ENCODE measurements around the gene ERV3-1. TPM values are rescaled to one million over a fixed set of nuclear protein-coding genes. Genes with fewer than 3 reads are reported as not detected.

ERV3-1 gene
- total and polyA plus RNA-seq, 9 of the 15 experiments (the other 6 are each of a cell fraction or from before 2014, with no cell fraction given) = 10.2 to 30.0 (median 22.0) TPM

DNA sequence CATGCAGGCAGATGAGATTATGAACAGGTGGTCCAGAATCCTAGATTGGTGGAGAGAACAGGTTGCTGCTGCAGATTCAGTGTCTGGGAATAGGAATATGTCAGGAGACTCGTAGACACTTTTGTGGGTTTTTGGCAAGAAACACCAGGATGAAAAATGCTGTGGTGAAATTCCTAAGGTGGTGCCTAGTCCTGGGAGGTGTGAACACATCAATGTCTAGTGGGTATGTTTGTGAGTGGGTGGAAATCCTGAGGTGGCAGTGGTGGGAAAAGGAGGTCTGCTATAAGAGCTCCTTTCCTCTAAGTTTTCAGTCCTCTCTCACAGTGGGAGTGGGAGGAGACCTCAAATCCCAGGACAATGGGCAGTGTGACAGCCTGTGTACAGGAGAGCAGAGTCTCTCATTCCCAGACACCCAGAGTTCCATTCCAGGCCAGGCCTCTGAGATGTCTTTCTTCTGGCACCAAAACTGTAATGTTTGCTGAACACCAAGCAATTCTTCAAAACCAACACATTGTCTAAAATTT, 5.1 kb downstream of the ERV3-1 start (continued):
- TF ChIP-seq CBX1 (IDR thresholded peaks at IDR 0.05; ENCODE audit: low read depth) (peak; percentile 6; the same call in 1 of the 2 replicates), SLC30A9 (CRISPR knock-in tag; IDR thresholded peaks at IDR 0.05) (no peak), RBM25 (IDR thresholded peaks at IDR 0.05; ENCODE audit: low read depth, low read length, severe bottlenecking) (no peak), FOXK2 (conservative IDR thresholded peaks at IDR 0.05 in 1 of 2, IDR thresholded peaks at IDR 0.05 in 1 of 2; ENCODE audit: low read depth in 2 of 2) (no peak), POLR3G (IDR thresholded peaks at IDR 0.05; ENCODE audit: extremely low read depth, insufficient read length, insufficient replicate concordance) (no peak), ZC3H4 (CRISPR knock-in tag; IDR thresholded peaks at IDR 0.05; ENCODE audit: borderline replicate concordance) (no peak)
- TF ChIP-seq, protein P1, sequence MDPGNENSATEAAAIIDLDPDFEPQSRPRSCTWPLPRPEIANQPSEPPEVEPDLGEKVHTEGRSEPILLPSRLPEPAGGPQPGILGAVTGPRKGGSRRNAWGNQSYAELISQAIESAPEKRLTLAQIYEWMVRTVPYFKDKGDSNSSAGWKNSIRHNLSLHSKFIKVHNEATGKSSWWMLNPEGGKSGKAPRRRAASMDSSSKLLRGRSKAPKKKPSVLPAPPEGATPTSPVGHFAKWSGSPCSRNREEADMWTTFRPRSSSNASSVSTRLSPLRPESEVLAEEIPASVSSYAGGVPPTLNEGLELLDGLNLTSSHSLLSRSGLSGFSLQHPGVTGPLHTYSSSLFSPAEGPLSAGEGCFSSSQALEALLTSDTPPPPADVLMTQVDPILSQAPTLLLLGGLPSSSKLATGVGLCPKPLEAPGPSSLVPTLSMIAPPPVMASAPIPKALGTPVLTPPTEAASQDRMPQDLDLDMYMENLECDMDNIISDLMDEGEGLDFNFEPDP (CRISPR knock-in tag; IDR thresholded peaks at IDR 0.05) = no peak
- TF ChIP-seq, protein P2, sequence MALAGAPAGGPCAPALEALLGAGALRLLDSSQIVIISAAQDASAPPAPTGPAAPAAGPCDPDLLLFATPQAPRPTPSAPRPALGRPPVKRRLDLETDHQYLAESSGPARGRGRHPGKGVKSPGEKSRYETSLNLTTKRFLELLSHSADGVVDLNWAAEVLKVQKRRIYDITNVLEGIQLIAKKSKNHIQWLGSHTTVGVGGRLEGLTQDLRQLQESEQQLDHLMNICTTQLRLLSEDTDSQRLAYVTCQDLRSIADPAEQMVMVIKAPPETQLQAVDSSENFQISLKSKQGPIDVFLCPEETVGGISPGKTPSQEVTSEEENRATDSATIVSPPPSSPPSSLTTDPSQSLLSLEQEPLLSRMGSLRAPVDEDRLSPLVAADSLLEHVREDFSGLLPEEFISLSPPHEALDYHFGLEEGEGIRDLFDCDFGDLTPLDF (CRISPR knock-in tag; IDR thresholded peaks at IDR 0.05) = no peak
- TF ChIP-seq, protein P3, sequence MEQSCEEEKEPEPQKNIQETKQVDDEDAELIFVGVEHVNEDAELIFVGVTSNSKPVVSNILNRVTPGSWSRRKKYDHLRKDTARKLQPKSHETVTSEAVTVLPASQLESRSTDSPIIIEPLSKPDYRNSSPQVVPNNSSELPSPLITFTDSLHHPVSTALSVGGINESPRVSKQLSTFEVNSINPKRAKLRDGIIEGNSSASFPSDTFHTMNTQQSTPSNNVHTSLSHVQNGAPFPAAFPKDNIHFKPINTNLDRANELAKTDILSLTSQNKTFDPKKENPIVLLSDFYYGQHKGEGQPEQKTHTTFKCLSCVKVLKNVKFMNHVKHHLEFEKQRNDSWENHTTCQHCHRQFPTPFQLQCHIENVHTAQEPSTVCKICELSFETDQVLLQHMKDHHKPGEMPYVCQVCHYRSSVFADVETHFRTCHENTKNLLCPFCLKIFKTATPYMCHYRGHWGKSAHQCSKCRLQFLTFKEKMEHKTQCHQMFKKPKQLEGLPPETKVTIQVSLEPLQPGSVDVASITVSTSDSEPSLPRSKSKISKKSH (CRISPR knock-in tag; IDR thresholded peaks at IDR 0.05) = no peak
- TF ChIP-seq, protein P4, sequence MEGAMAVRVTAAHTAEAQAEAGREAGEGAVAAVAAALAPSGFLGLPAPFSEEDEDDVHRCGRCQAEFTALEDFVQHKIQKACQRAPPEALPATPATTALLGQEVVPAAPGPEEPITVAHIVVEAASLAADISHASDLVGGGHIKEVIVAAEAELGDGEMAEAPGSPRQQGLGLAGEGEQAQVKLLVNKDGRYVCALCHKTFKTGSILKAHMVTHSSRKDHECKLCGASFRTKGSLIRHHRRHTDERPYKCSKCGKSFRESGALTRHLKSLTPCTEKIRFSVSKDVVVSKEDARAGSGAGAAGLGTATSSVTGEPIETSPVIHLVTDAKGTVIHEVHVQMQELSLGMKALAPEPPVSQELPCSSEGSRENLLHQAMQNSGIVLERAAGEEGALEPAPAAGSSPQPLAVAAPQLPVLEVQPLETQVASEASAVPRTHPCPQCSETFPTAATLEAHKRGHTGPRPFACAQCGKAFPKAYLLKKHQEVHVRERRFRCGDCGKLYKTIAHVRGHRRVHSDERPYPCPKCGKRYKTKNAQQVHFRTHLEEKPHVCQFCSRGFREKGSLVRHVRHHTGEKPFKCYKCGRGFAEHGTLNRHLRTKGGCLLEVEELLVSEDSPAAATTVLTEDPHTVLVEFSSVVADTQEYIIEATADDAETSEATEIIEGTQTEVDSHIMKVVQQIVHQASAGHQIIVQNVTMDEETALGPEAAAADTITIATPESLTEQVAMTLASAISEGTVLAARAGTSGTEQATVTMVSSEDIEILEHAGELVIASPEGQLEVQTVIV (CRISPR knock-in tag; IDR thresholded peaks at IDR 0.05; ENCODE audit: borderline replicate concordance) = no peak

Data from K562 (cell line).